IPS-18a (cell line): ENCODE measurements around the gene EPSTI1.

Source experiments
- H3K27ac ChIP-seq: one replicate; pipeline ENCODE4 v1.5.1; 2013; ENCODE audit warnings: low read length
- H3K27me3 ChIP-seq: one replicate; pipeline ENCODE4 v1.6.1; 2013; ENCODE audit warnings: mild to moderate bottlenecking, low read length; ENCODE audit not compliant: control insufficient read depth, insufficient read depth
- H3K36me3 ChIP-seq: one replicate; pipeline ENCODE4 v1.6.1; 2013; ENCODE audit warnings: low read depth, low read length; ENCODE audit not compliant: control insufficient read depth
- H3K4me1 ChIP-seq: one replicate; pipeline ENCODE4 v1.6.1; 2013; ENCODE audit warnings: low read depth, low read length; ENCODE audit not compliant: control insufficient read depth
- H3K4me3 ChIP-seq: one replicate; pipeline ENCODE4 v1.5.1; 2013; ENCODE audit warnings: low read length
- H3K9ac ChIP-seq: one replicate; pipeline ENCODE4 v1.6.1; 2013; ENCODE audit warnings: mild to moderate bottlenecking, low read length, moderate library complexity
- H3K9me3 ChIP-seq: one replicate; pipeline ENCODE4 v1.6.1; 2013; ENCODE audit warnings: low read depth, low read length; ENCODE audit not compliant: control insufficient read depth

EPSTI1 gene

GRCh38 chr13:42925626-42926025, 66.4 kb downstream of the EPSTI1 start:
- Histone ChIP-seq H3K36me3 (no peaks in the 10 kb centered on the region), H3K9ac (no peak overlapping the region), H3K27me3 (no peaks in the 10 kb centered on the region), H3K4me1 (no peaks in the 10 kb centered on the region), H3K4me3 (no peak overlapping the region), H3K27ac (no peak overlapping the region), H3K9me3 (no peaks in the 10 kb centered on the region)

- no peak overlapping the region for H3K27ac ChIP-seq
- H3K36me3 ChIP-seq: no peaks in the 10 kb centered on the region
- H3K9me3 ChIP-seq: no peaks in the 10 kb centered on the region
- H3K4me1 ChIP-seq: no peaks in the 10 kb centered on the region
- no peaks in the 10 kb centered on the region for H3K27me3 ChIP-seq
- no peak overlapping the region for H3K9ac ChIP-seq
- no peak overlapping the region for H3K4me3 ChIP-seq
Observed at GRCh38 chr13:42924344-42924743, 67.7 kb downstream of the EPSTI1 start.

GRCh38 chr13:42907745-42908144, 84.3 kb downstream of the EPSTI1 start:
- H3K27ac ChIP-seq: no peak overlapping the region
- H3K4me3 ChIP-seq: no peak overlapping the region
- H3K27me3 ChIP-seq: no peaks in the 10 kb centered on the region
- H3K4me1 ChIP-seq: no peaks in the 10 kb centered on the region
- H3K9me3 ChIP-seq: no peaks in the 10 kb centered on the region
- no peaks in the 10 kb centered on the region for H3K36me3 ChIP-seq
- H3K9ac ChIP-seq: no peak overlapping the region

GRCh38 chr13:42906257-42906656, 85.8 kb downstream of the EPSTI1 start:
- no peak overlapping the region for H3K27ac ChIP-seq
- no peaks in the 10 kb centered on the region for H3K9me3 ChIP-seq
- H3K36me3 ChIP-seq: no peaks in the 10 kb centered on the region
- no peak overlapping the region for H3K9ac ChIP-seq
- H3K27me3 ChIP-seq: no peaks in the 10 kb centered on the region
- no peak overlapping the region for H3K4me3 ChIP-seq
- H3K4me1 ChIP-seq: no peaks in the 10 kb centered on the region

- no peaks in the 10 kb centered on the region for H3K4me1 ChIP-seq
- H3K27me3 ChIP-seq: no peaks in the 10 kb centered on the region
- H3K9me3 ChIP-seq: no peaks in the 10 kb centered on the region
- H3K36me3 ChIP-seq: no peaks in the 10 kb centered on the region
- no peak overlapping the region for H3K4me3 ChIP-seq
- no peak overlapping the region for H3K9ac ChIP-seq
- H3K27ac ChIP-seq: no peak overlapping the region
Observed at GRCh38 chr13:42905579-42905978, 86.5 kb downstream of the EPSTI1 start.

GRCh38 chr13:42899266-42899665, 92.8 kb downstream of the EPSTI1 start:
- Histone ChIP-seq H3K27ac (no peak overlapping the region), H3K4me1 (no peaks in the 10 kb centered on the region), H3K9ac (no peak overlapping the region), H3K4me3 (no peak overlapping the region), H3K9me3 (no peaks in the 10 kb centered on the region), H3K27me3 (no peaks in the 10 kb centered on the region), H3K36me3 (no peaks in the 10 kb centered on the region)

GRCh38 chr13:42895776-42896175, 96.3 kb downstream of the EPSTI1 start:
- Histone ChIP-seq H3K4me1 (no peaks in the 10 kb centered on the region), H3K27me3 (no peaks in the 10 kb centered on the region), H3K27ac (no peak overlapping the region), H3K9ac (no peak overlapping the region), H3K9me3 (no peaks in the 10 kb centered on the region), H3K4me3 (no peak overlapping the region), H3K36me3 (no peaks in the 10 kb centered on the region)

GRCh38 chr13:42894765-42895243, 97.2 kb downstream of the EPSTI1 start:
- Histone ChIP-seq H3K36me3 (no peaks in the 10 kb centered on the region), H3K9ac (no peak overlapping the region), H3K9me3 (no peaks in the 10 kb centered on the region), H3K4me3 (no peak overlapping the region), H3K27ac (no peak overlapping the region), H3K27me3 (no peaks in the 10 kb centered on the region), H3K4me1 (no peaks in the 10 kb centered on the region)

- H3K4me1 ChIP-seq: no peaks in the 10 kb centered on the region
- no peak overlapping the region for H3K9ac ChIP-seq
- no peaks in the 10 kb centered on the region for H3K9me3 ChIP-seq
- no peaks in the 10 kb centered on the region for H3K36me3 ChIP-seq
- no peak overlapping the region for H3K27ac ChIP-seq
- no peak overlapping the region for H3K4me3 ChIP-seq
- no peaks in the 10 kb centered on the region for H3K27me3 ChIP-seq
Observed at GRCh38 chr13:42893214-42893671, 98.8 kb downstream of the EPSTI1 start.

GRCh38 chr13:42892760-42893159, 99.3 kb downstream of the EPSTI1 start:
- Histone ChIP-seq H3K36me3 (no peaks in the 10 kb centered on the region), H3K4me3 (no peak overlapping the region), H3K27ac (no peak overlapping the region), H3K9ac (no peak overlapping the region), H3K4me1 (no peaks in the 10 kb centered on the region), H3K27me3 (no peaks in the 10 kb centered on the region), H3K9me3 (no peaks in the 10 kb centered on the region)

- Histone ChIP-seq H3K36me3 (no peaks in the 10 kb centered on the region), H3K9me3 (no peaks in the 10 kb centered on the region), H3K4me3 (no peak overlapping the region), H3K27ac (no peak overlapping the region), H3K9ac (no peak overlapping the region), H3K27me3 (no peaks in the 10 kb centered on the region), H3K4me1 (no peaks in the 10 kb centered on the region)
Observed at GRCh38 chr13:42891591-42891990, 100.5 kb downstream of the EPSTI1 start.

- H3K4me3 ChIP-seq: no peak overlapping the region
Observed at GRCh38 chr13:42885325-42885724, 106.7 kb downstream of the EPSTI1 start.

More at GRCh38 chr13:42885325-42885724, 106.7 kb downstream of the EPSTI1 start:
- Histone ChIP-seq H3K27ac (no peak overlapping the region), H3K4me1 (peaks cover 7% of the 10 kb centered on the region), H3K36me3 (no peaks in the 10 kb centered on the region), H3K9me3 (no peaks in the 10 kb centered on the region), H3K9ac (no peak overlapping the region), H3K27me3 (no peaks in the 10 kb centered on the region)
